Mesendoderm (in vitro differentiated cells): ENCODE results near the gene INPP4A.

ENCODE experiments used
- DNase-seq: peaks from one replicate; pipeline ENCODE4 v3.0.0; 2013
- H2AK5ac ChIP-seq: 2 replicates; pipeline ENCODE4 v1.6.1; 2013; ENCODE audit warnings: low read length, inconsistent platforms
- H2BK120ac ChIP-seq: 2 replicates; pipeline ENCODE4 v1.6.1; 2013; ENCODE audit warnings: low read depth, mild to moderate bottlenecking, low read length, moderate library complexity, mixed read lengths
- H2BK15ac ChIP-seq: replicated peaks from 2 replicates; pipeline ENCODE4 v1.6.1; 2013; ENCODE audit warnings: low read depth, mild to moderate bottlenecking, moderate library complexity
- H2BK5ac ChIP-seq: 2 replicates; pipeline ENCODE4 v1.6.1; 2013; ENCODE audit warnings: low read length, inconsistent platforms
- H3K18ac ChIP-seq: 2 replicates; pipeline ENCODE4 v1.6.1; 2013; ENCODE audit warnings: mild to moderate bottlenecking, low read length, mixed read lengths
- H3K23ac ChIP-seq: one replicate; pipeline ENCODE4 v1.6.1; 2013; ENCODE audit warnings: low read length
- H3K27ac ChIP-seq: 2 replicates; pipeline ENCODE4 v1.5.1; 2013; ENCODE audit warnings: low read depth, mild to moderate bottlenecking, inconsistent platforms, low read length, moderate library complexity
- H3K27me3 ChIP-seq: 2 replicates; pipeline ENCODE4 v1.6.1; 2013; ENCODE audit warnings: low read length, control low read depth, mild to moderate bottlenecking, inconsistent platforms; ENCODE audit not compliant: insufficient read depth, poor library complexity
- H3K36me3 ChIP-seq: 2 replicates; pipeline ENCODE4 v1.6.1; 2013; ENCODE audit warnings: low read length, inconsistent platforms; ENCODE audit not compliant: control insufficient read depth, insufficient read depth
- H3K4ac ChIP-seq: one replicate; pipeline ENCODE4 v1.6.1; 2013; ENCODE audit warnings: low read depth, mild to moderate bottlenecking, low read length, moderate library complexity
- H3K4me1 ChIP-seq: 2 replicates; pipeline ENCODE4 v1.6.1; 2013; ENCODE audit warnings: low read depth, low read length, inconsistent platforms; ENCODE audit not compliant: control insufficient read depth
- H3K4me2 ChIP-seq: 2 replicates; pipeline ENCODE4 v1.6.1; 2013; ENCODE audit warnings: low read length
- H3K4me3 ChIP-seq: 2 replicates; pipeline ENCODE4 v1.5.1; 2013; ENCODE audit warnings: mild to moderate bottlenecking, low read length
- H3K56ac ChIP-seq: one replicate; pipeline ENCODE4 v1.6.1; 2013; ENCODE audit warnings: low read length
- H3K79me1 ChIP-seq: 2 replicates; pipeline ENCODE4 v1.6.1; 2013; ENCODE audit warnings: low read length, inconsistent platforms
- H3K79me2 ChIP-seq: 2 replicates; pipeline ENCODE4 v1.6.1; 2013; ENCODE audit warnings: mild to moderate bottlenecking, low read length; ENCODE audit not compliant: control insufficient read depth, insufficient read depth
- H3K9ac ChIP-seq: 2 replicates; pipeline ENCODE4 v1.6.1; 2013; ENCODE audit warnings: low read length, inconsistent platforms
- H4K5ac ChIP-seq: one replicate; pipeline ENCODE4 v1.6.1; 2013; ENCODE audit warnings: low read length
- H4K8ac ChIP-seq: one replicate; pipeline ENCODE4 v1.6.1; 2013; ENCODE audit warnings: low read depth, mild to moderate bottlenecking, control low read depth, low read length, moderate library complexity
- WGBS: extraction: QIAGEN DNeasy Blood & Tissue Kit; methylation state at CpG from one replicate; pipeline ENCODE4 v1.1.7; 2013; ENCODE audit warnings: low lambda C conversion rate, missing lambda C conversion rate; ENCODE audit not compliant: insufficient coverage; ENCODE audit errors: extremely low coverage; 5-methylcytosine and 5-hydroxymethylcytosine counted together

The INPP4A gene

GRCh38 chr2:98552499-98553179 is 108.0 kb downstream of the INPP4A start:
- Histone ChIP-seq H2BK15ac (no peak overlapping the region), H3K4me2 (no peak overlapping the region), H4K5ac (no peak overlapping the region), H3K4me1 (no peaks in the 10 kb centered on the region), H3K18ac (no peak overlapping the region), H2AK5ac (no peak overlapping the region), H3K9ac (no peak overlapping the region), H3K27me3 (no peaks in the 10 kb centered on the region), H2BK5ac (no peak overlapping the region), H3K4me3 (no peak overlapping the region), H3K56ac (no peak overlapping the region), H3K79me2 (no peaks in the 10 kb centered on the region), H3K27ac (no peak overlapping the region), H3K36me3 (peaks cover 31% of the 10 kb centered on the region), H3K79me1 (no peaks in the 10 kb centered on the region), H4K8ac (no peak overlapping the region), H3K4ac (no peak overlapping the region), H3K23ac (no peak overlapping the region), H2BK120ac (no peak overlapping the region)
- no peak for DNase-seq
- WGBS, result no CpG with 5 or more reads among the region's 7 CpGs

DNA sequence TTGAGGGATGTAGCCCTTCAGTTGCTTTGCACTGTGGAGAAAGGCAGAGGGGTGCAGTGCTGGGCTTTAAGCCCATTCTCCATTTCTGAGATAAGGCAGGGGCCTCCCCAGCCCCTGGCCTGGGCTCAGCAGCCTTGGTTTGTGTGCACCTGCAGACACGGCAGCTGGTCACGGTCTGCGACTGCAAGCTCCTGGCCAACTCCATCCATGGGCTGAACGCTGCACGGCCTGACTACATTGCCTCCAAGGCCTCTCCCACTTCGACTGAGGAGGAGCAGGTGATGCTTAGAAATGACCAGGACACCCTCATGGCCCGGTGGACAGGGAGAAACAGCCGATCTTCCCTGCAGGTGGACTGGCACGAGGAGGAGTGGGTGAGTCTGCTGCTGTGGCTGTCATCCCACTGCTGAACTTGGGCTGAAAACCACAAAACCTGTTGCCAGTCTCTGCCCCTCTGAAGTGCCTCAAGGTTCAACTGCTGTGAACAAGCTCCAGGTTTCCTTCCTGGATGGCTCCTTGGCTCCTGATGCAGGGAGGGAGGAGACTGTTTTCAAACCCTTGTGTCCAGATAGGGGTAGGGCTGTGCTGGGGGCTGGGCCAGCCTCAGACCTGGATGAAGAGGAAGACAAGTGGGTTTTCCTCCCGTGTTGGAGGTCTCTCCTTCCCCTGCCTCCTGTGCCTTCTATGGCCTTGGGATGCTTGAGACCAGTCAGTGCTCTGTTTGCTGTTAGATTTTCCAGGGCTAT is 109.6 kb downstream of the INPP4A start:
- H3K79me1 ChIP-seq, result no peaks in the 10 kb centered on the region
- H2BK5ac ChIP-seq, result no peak overlapping the region
- H3K36me3 ChIP-seq, result peaks cover 32% of the 10 kb centered on the region
- no peak overlapping the region for H4K5ac ChIP-seq
- H3K18ac ChIP-seq, result no peak overlapping the region
- H2BK120ac ChIP-seq, result no peak overlapping the region
- H2BK15ac ChIP-seq, result no peak overlapping the region
- H4K8ac ChIP-seq, result no peak overlapping the region
- H3K4me2 ChIP-seq, result no peak overlapping the region
- H3K9ac ChIP-seq, result no peak overlapping the region
- DNase-seq, result no peak
- H3K56ac ChIP-seq, result no peak overlapping the region
- H3K23ac ChIP-seq, result no peak overlapping the region
- no peaks in the 10 kb centered on the region for H3K4me1 ChIP-seq
- H3K4ac ChIP-seq, result no peak overlapping the region
- H3K27ac ChIP-seq, result no peak overlapping the region
- H3K79me2 ChIP-seq, result no peaks in the 10 kb centered on the region
- no CpG with 5 or more reads among the region's 10 CpGs for WGBS
- no peak overlapping the region for H3K4me3 ChIP-seq
- no peaks in the 10 kb centered on the region for H3K27me3 ChIP-seq
- H2AK5ac ChIP-seq, result no peak overlapping the region

- no CpG with 5 or more reads among the region's 8 CpGs for WGBS
- no peaks in the 10 kb centered on the region for H3K27me3 ChIP-seq
- no peak overlapping the region for H3K4me2 ChIP-seq
- H3K27ac ChIP-seq, result no peak overlapping the region
- no peaks in the 10 kb centered on the region for H3K4me1 ChIP-seq
- H2BK15ac ChIP-seq, result no peak overlapping the region
- H3K18ac ChIP-seq, result no peak overlapping the region
- no peak for DNase-seq
- H3K9ac ChIP-seq, result no peak overlapping the region
- no peak overlapping the region for H4K5ac ChIP-seq
- H4K8ac ChIP-seq, result no peak overlapping the region
- no peak overlapping the region for H2AK5ac ChIP-seq
- no peak overlapping the region for H3K4ac ChIP-seq
- no peak overlapping the region for H3K23ac ChIP-seq
- H3K56ac ChIP-seq, result no peak overlapping the region
- H3K79me2 ChIP-seq, result no peaks in the 10 kb centered on the region
- no peaks in the 10 kb centered on the region for H3K79me1 ChIP-seq
- no peak overlapping the region for H2BK5ac ChIP-seq
- no peak overlapping the region for H3K4me3 ChIP-seq
- H3K36me3 ChIP-seq, result peaks cover 30% of the 10 kb centered on the region
- no peak overlapping the region for H2BK120ac ChIP-seq
These were observed 111.0 kb downstream of the INPP4A start for GRCh38 chr2:98555696-98556095.

DNA sequence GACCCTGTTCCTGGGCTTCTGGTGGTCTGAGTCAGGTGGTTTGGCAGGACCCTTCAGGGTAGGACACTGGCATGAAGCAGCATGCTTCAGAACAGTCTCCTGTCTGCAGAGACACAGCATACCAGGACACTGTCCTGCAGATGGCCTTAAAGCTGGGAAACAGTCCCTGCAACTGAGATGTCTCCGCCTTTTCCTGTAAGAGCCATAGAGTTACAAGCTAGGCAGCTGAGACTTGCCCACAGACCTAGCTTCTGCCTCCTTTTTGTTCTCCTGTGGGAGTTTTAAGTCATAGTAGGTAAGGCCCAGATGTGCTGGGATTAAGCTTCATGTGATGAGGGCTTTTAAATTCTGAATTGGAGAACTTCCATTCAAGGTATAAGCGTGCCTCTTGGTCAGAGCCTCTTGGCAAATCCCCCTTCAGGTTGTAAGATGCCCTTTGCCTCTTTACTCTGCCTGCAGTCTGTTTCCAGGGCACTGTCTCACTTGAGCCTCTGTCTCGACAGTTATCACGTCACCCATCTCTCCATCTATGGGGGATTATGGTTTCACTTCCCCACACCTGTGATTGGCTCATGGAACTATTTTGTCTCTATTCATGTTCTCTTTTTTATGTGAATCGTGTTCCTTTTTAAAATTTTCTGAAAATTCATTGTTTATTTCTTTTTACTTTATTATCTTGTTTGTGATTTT is 111.8 kb downstream of the INPP4A start:
- Histone ChIP-seq H3K36me3 (peaks cover 29% of the 10 kb centered on the region), H2BK15ac (no peak overlapping the region), H3K4me1 (no peaks in the 10 kb centered on the region), H3K23ac (no peak overlapping the region), H3K56ac (no peak overlapping the region), H3K79me2 (no peaks in the 10 kb centered on the region), H3K27me3 (no peaks in the 10 kb centered on the region), H4K8ac (no peak overlapping the region), H3K79me1 (no peaks in the 10 kb centered on the region), H3K18ac (no peak overlapping the region), H4K5ac (no peak overlapping the region), H3K9ac (no peak overlapping the region), H2BK120ac (no peak overlapping the region), H3K4me2 (no peak overlapping the region), H3K27ac (no peak overlapping the region), H3K4ac (no peak overlapping the region), H2AK5ac (no peak overlapping the region), H2BK5ac (no peak overlapping the region), H3K4me3 (no peak overlapping the region)
- no peak for DNase-seq
- WGBS, result no CpG with 5 or more reads among the region's 5 CpGs

DNA sequence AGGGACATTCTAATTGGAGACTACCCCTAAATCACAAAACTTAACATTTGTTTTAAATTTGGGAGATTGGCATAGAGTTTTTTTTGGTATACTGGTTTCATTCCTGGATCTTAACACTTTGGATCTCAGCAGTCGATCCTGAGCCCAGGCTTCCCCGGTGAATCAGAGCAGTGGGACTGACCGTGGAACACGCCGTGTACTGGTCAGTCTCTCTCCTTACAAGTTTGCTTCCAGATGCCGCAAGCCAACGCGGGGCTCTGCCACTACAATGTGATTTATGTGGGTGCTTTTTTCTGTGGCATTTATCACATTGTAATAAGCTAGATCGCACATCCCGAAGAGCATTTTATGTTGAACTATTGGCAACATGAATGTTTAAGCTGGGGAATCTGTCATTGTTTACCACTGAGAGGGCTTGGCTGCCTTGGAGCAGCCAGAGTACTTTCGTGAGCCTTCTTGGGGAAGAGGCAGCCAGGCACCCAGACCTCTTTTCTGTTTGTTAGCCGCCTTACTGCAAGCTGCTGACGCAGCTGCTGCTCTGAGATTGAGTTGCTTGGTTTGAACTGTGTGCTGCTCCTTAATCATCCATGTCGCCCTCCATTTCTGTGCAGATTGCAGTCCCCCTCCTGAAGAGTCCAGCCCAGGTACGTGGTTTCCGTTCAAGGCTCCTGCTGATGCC is 114.3 kb downstream of the INPP4A start:
- Histone ChIP-seq H3K4me3 (no peak overlapping the region), H3K4ac (no peak overlapping the region), H2AK5ac (no peak overlapping the region), H2BK5ac (no peak overlapping the region), H3K36me3 (peaks cover 20% of the 10 kb centered on the region), H3K56ac (no peak overlapping the region), H3K4me1 (no peaks in the 10 kb centered on the region), H3K79me2 (no peaks in the 10 kb centered on the region), H4K8ac (no peak overlapping the region), H3K23ac (no peak overlapping the region), H3K27ac (no peak overlapping the region), H2BK120ac (no peak overlapping the region), H3K79me1 (no peaks in the 10 kb centered on the region), H4K5ac (no peak overlapping the region), H2BK15ac (no peak overlapping the region), H3K27me3 (no peaks in the 10 kb centered on the region), H3K9ac (no peak overlapping the region), H3K18ac (no peak overlapping the region), H3K4me2 (no peak overlapping the region)
- DNase-seq, result no peak
- WGBS, result no CpG with 5 or more reads among the region's 16 CpGs
